ENCODE data around the gene MCTP2.
A peak's percentile ranks its signal among the peaks of the same experiment; 100 is the strongest.

MCTP2 gene

GRCh38 chr15:94327356-94327936 lies 96.1 kb downstream of the MCTP2 start:
- Histone ChIP-seq H3K9me2 (replicated peaks; ENCODE audit: control insufficient read depth, low read length) (no peaks in the 10 kb centered on the region), H3K27me3 (ENCODE audit: control insufficient read depth, low read length) (no peaks in the 10 kb centered on the region), H3K4me1 (ENCODE audit: control insufficient read depth, low read length) (peaks cover 22% of the 10 kb centered on the region), H4K20me1 (ENCODE audit: control insufficient read depth, insufficient read depth, low read depth, low read length) (no peaks in the 10 kb centered on the region), H3K27ac (ENCODE audit: low read depth, low read length) (no peak overlapping the region), H3K79me2 (ENCODE audit: control insufficient read depth, low read length) (peaks cover 29% of the 10 kb centered on the region), H3K4me3 (ENCODE audit: low read length) (no peak overlapping the region), H3K36me3 (ENCODE audit: control insufficient read depth, low read length) (peaks cover 57% of the 10 kb centered on the region), H3K9me3 (ENCODE audit: control insufficient read depth, insufficient read depth, low read length) (no peaks in the 10 kb centered on the region), H3F3A (ENCODE audit: control insufficient read depth, insufficient read depth) (peaks cover 3% of the 10 kb centered on the region; the same call in 1 of the 2 replicates), H3K4me2 (ENCODE audit: low read length) (no peak overlapping the region)
- TF ChIP-seq EZH2phosphoT487 (IDR thresholded peaks at IDR 0.05; ENCODE audit: borderline replicate concordance, low read length) (no peak), CTCF (IDR thresholded peaks at IDR 0.05; ENCODE audit: low read depth, low read length, poor library complexity, severe bottlenecking) (peak; percentile 64)

DNA sequence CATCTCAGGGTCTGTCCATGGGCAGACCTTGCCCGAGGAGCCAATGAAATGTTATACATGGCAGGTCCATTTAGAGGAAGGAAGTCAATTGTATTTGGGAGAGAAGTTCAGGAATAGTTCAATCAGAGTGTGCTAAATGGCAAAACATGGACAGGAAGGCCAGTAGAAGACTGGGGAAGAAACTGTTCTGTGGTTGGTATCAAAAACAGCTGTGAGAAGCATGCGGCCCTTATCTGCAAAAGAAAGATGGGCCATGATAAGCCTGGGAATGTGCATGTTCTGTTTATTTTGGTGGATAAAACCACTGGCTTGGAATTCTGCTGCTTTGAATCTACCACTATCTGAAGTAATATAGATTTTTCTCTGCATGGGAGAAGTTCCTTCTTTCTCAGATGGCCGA lies 100.4 kb downstream of the MCTP2 start:
- TF ChIP-seq EZH2phosphoT487 (IDR thresholded peaks at IDR 0.05; ENCODE audit: borderline replicate concordance, low read length) (no peak), CTCF (IDR thresholded peaks at IDR 0.05; ENCODE audit: low read depth, low read length, poor library complexity, severe bottlenecking) (no peak)
- H3K4me2 ChIP-seq (ENCODE audit: low read length), result no peak overlapping the region
- peaks cover 35% of the 10 kb centered on the region for H3K36me3 ChIP-seq (ENCODE audit: control insufficient read depth, low read length)

GRCh38 chr15:94335616-94336015 lies 104.3 kb downstream of the MCTP2 start:
- peaks cover 22% of the 10 kb centered on the region for H3K36me3 ChIP-seq (ENCODE audit: control insufficient read depth, low read length)
- no peaks in the 10 kb centered on the region for H3F3A ChIP-seq (ENCODE audit: control insufficient read depth, insufficient read depth)
- no peaks in the 10 kb centered on the region for H3K4me1 ChIP-seq (ENCODE audit: control insufficient read depth, low read length)
- no peaks in the 10 kb centered on the region for H3K79me2 ChIP-seq (ENCODE audit: control insufficient read depth, low read length)
- H3K9me3 ChIP-seq (ENCODE audit: control insufficient read depth, insufficient read depth, low read length), result no peaks in the 10 kb centered on the region
- no peaks in the 10 kb centered on the region for H4K20me1 ChIP-seq (ENCODE audit: control insufficient read depth, insufficient read depth, low read depth, low read length)
- no peaks in the 10 kb centered on the region for H3K9me2 ChIP-seq (replicated peaks; ENCODE audit: control insufficient read depth, low read length)
- no peak overlapping the region for H3K4me2 ChIP-seq (ENCODE audit: low read length)
- no peak overlapping the region for H3K27ac ChIP-seq (ENCODE audit: low read depth, low read length)
- no peaks in the 10 kb centered on the region for H3K27me3 ChIP-seq (ENCODE audit: control insufficient read depth, low read length)
- H3K4me3 ChIP-seq (ENCODE audit: low read length), result no peak overlapping the region
- no peak for TF ChIP-seq CTCF (IDR thresholded peaks at IDR 0.05; ENCODE audit: low read depth, low read length, poor library complexity, severe bottlenecking)
- TF ChIP-seq EZH2phosphoT487 (IDR thresholded peaks at IDR 0.05; ENCODE audit: borderline replicate concordance, low read length), result no peak

More for the DNA sequence above, 100.4 kb downstream of the MCTP2 start:
- no peaks in the 10 kb centered on the region for H3K9me3 ChIP-seq (ENCODE audit: control insufficient read depth, insufficient read depth, low read length)
- peaks cover 3% of the 10 kb centered on the region; the same call in 1 of the 2 replicates for H3F3A ChIP-seq (ENCODE audit: control insufficient read depth, insufficient read depth)
- H3K4me3 ChIP-seq (ENCODE audit: low read length), result no peak overlapping the region
- H3K4me1 ChIP-seq (ENCODE audit: control insufficient read depth, low read length), result no peaks in the 10 kb centered on the region
- H3K27ac ChIP-seq (ENCODE audit: low read depth, low read length), result no peak overlapping the region
- H3K79me2 ChIP-seq (ENCODE audit: control insufficient read depth, low read length), result peaks cover 21% of the 10 kb centered on the region
- H4K20me1 ChIP-seq (ENCODE audit: control insufficient read depth, insufficient read depth, low read depth, low read length), result no peaks in the 10 kb centered on the region
- no peaks in the 10 kb centered on the region for H3K27me3 ChIP-seq (ENCODE audit: control insufficient read depth, low read length)
- H3K9me2 ChIP-seq (replicated peaks; ENCODE audit: control insufficient read depth, low read length), result no peaks in the 10 kb centered on the region

Data from DOHH2 (cell line).